Measurements from ENCODE around the gene ABCB10. TPM values are rescaled to one million over a fixed set of nuclear protein-coding genes. Genes with fewer than 3 reads are reported as not detected.

Gene ABCB10
- total and polyA plus RNA-seq, 2 experiments from 2014 or later, result 4.7 to 9.7 TPM

DNA sequence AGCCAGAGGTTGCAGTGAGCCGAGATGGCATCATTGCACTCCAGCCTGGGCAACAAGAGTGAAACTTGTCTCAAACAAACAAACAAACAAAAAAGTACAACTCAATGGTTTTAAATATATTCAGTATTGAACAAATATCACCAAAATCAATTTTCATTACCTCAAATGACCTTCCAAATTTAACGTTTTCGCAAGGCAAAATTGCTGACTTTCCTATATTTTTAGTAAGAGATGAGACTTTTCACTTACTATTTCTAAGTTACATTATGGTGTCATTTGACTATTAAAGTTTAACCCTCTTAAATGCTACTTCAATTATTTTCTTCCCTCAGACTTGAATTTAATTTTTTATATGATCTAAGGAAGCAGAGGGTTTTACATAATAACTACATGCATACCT lies 23.0 kb upstream of the ABCB10 start (continued):
- TF ChIP-seq ZNF462 (CRISPR knock-in tag; IDR thresholded peaks at IDR 0.05) (no peak), EZH2 (IDR thresholded peaks at IDR 0.05; ENCODE audit: low read depth, unreplicated experiment) (no peak), STAT1 (IDR thresholded peaks at IDR 0.05; ENCODE audit: unreplicated experiment) (no peak), CREB1 (CRISPR knock-in tag; IDR thresholded peaks at IDR 0.05; ENCODE audit: low read depth) (no peak), ZNF331 (CRISPR knock-in tag; IDR thresholded peaks at IDR 0.05; ENCODE audit: low read depth) (no peak), NANOG (IDR thresholded peaks at IDR 0.05; ENCODE audit: borderline replicate concordance) (no peak), EZH2phosphoT487 (IDR thresholded peaks at IDR 0.05; ENCODE audit: unreplicated experiment) (no peak)
- TF ChIP-seq, protein P1, sequence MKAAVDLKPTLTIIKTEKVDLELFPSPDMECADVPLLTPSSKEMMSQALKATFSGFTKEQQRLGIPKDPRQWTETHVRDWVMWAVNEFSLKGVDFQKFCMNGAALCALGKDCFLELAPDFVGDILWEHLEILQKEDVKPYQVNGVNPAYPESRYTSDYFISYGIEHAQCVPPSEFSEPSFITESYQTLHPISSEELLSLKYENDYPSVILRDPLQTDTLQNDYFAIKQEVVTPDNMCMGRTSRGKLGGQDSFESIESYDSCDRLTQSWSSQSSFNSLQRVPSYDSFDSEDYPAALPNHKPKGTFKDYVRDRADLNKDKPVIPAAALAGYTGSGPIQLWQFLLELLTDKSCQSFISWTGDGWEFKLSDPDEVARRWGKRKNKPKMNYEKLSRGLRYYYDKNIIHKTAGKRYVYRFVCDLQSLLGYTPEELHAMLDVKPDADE (IDR thresholded peaks at IDR 0.05), result no peak
- TF ChIP-seq, protein P2, sequence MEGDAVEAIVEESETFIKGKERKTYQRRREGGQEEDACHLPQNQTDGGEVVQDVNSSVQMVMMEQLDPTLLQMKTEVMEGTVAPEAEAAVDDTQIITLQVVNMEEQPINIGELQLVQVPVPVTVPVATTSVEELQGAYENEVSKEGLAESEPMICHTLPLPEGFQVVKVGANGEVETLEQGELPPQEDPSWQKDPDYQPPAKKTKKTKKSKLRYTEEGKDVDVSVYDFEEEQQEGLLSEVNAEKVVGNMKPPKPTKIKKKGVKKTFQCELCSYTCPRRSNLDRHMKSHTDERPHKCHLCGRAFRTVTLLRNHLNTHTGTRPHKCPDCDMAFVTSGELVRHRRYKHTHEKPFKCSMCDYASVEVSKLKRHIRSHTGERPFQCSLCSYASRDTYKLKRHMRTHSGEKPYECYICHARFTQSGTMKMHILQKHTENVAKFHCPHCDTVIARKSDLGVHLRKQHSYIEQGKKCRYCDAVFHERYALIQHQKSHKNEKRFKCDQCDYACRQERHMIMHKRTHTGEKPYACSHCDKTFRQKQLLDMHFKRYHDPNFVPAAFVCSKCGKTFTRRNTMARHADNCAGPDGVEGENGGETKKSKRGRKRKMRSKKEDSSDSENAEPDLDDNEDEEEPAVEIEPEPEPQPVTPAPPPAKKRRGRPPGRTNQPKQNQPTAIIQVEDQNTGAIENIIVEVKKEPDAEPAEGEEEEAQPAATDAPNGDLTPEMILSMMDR (conservative IDR thresholded peaks at IDR 0.05; ENCODE audit: low read depth in 2 of 2), result no peak

Measured in GM23338 (cell line).